Stimulated activated CD4-positive, alpha-beta T cell treated with anti-CD3 and anti-CD28 coated beads, Interleukin-12 subunit alpha, Interleukin-12 subunit beta, amount 100 ng/mL, for 24 hours (primary cell): ENCODE data around the gene GAREM1.
"Not testable (repeated sequence)": the region's sequence is repeated elsewhere in the genome, so short reads cannot be mapped to it uniquely, and the experiment has no call there.

Experiments
- DNase-seq, 2 experiments: peaks; one replicate each; pipeline ENCODE4 v3.0.0-alpha.2; 2020; ENCODE audit warnings: low read depth in 2 of 2

GAREM1 gene

GRCh38 chr18:32371384-32371783, 99.3 kb downstream of the GAREM1 start:
- DNase-seq: no peak

- DNase-seq: no peak
Observed at GRCh38 chr18:32368991-32369390, 101.7 kb downstream of the GAREM1 start.

- no peak for DNase-seq
Observed at GRCh38 chr18:32368170-32368569, 102.5 kb downstream of the GAREM1 start.

GRCh38 chr18:32366586-32367538, 103.8 kb downstream of the GAREM1 start:
- no peak for DNase-seq

GRCh38 chr18:32362484-32362883, 108.2 kb downstream of the GAREM1 start:
- no peak for DNase-seq

- no peak for DNase-seq
Observed at GRCh38 chr18:32360682-32361345, 109.9 kb downstream of the GAREM1 start.

GRCh38 chr18:32358529-32358928, 112.2 kb downstream of the GAREM1 start:
- no peak for DNase-seq

GRCh38 chr18:32358075-32358474, 112.6 kb downstream of the GAREM1 start:
- DNase-seq: no peak

- no peak for DNase-seq
Observed at GRCh38 chr18:32355896-32356295, 114.8 kb downstream of the GAREM1 start.

GRCh38 chr18:32354518-32354917, 116.2 kb downstream of the GAREM1 start:
- no peak for DNase-seq

GRCh38 chr18:32353257-32353656, 117.4 kb downstream of the GAREM1 start:
- no peak for DNase-seq

- no peak for DNase-seq
Observed at GRCh38 chr18:32351032-32351431, 119.7 kb downstream of the GAREM1 start.

- no peak for DNase-seq
Observed at GRCh38 chr18:32349728-32350395, 120.8 kb downstream of the GAREM1 start.

GRCh38 chr18:32346671-32347070, 124.0 kb downstream of the GAREM1 start:
- no peak for DNase-seq

- DNase-seq: no peak
Observed at GRCh38 chr18:32343634-32344033, 127.0 kb downstream of the GAREM1 start.

- DNase-seq: not testable (repeated sequence)
Observed at GRCh38 chr18:32341112-32341511, 129.6 kb downstream of the GAREM1 start.

GRCh38 chr18:32339045-32339444, 131.6 kb downstream of the GAREM1 start:
- no peak for DNase-seq

GRCh38 chr18:32337821-32338220, 132.9 kb downstream of the GAREM1 start:
- DNase-seq: no peak

GRCh38 chr18:32337347-32337746, 133.3 kb downstream of the GAREM1 start:
- no peak for DNase-seq

GRCh38 chr18:32335228-32335627, 135.5 kb downstream of the GAREM1 start:
- no peak for DNase-seq

- no peak for DNase-seq
Observed at GRCh38 chr18:32333781-32334180, 136.9 kb downstream of the GAREM1 start.

- DNase-seq: no peak
Observed at GRCh38 chr18:32332708-32333107, 138.0 kb downstream of the GAREM1 start.
